Suprapubic skin (tissue), 4 donors: ENCODE measurements around the gene LARP4B. TPM values are rescaled to one million over a fixed set of nuclear protein-coding genes. Genes with fewer than 3 reads are reported as not detected.
A peak's percentile ranks its signal among the peaks of the same experiment; 100 is the strongest.

Source experiments
- DNase-seq, 2 donors: peaks; one replicate each; pipeline ENCODE4 v3.0.0-alpha.2; 2019; ENCODE audit warnings: low spot score in 2 of 2
- H3K27ac ChIP-seq: fragments of 200-600 bp; sonication (generic); one replicate; pipeline ENCODE4 v1.5.1; 2019
- H3K27me3 ChIP-seq: fragments of 200-600 bp; sonication (generic); one replicate; pipeline ENCODE4 v1.5.1; 2019
- H3K36me3 ChIP-seq: fragments of 200-600 bp; sonication (generic); one replicate; pipeline ENCODE4 v1.5.1; 2019
- H3K4me1 ChIP-seq: fragments of 200-600 bp; sonication (generic); one replicate; pipeline ENCODE4 v1.5.1; 2019
- H3K4me3 ChIP-seq: fragments of 200-600 bp; sonication (generic); one replicate; pipeline ENCODE4 v1.5.1; 2019; ENCODE audit warnings: mild to moderate bottlenecking
- H3K9me3 ChIP-seq: fragments of 200-600 bp; sonication (generic); one replicate; pipeline ENCODE4 v1.5.1; 2019
- CTCF ChIP-seq, 2 donors: fragments of 200-600 bp in 1 of 2; fragments of 450-650 bp in 1 of 2; sonication (generic) in 1 of 2; IDR thresholded peaks; one replicate each; pipeline ENCODE4 v1.5.1; 2016 to 2019; ENCODE audit warnings: antibody characterized with exemption in 2 of 2, mild to moderate bottlenecking in 1 of 2, moderate library complexity in 1 of 2
- EP300 ChIP-seq: sonication (generic); formaldehyde crosslinking; IDR thresholded peaks from one replicate; pipeline ENCODE4 v1.6.1; 2017; ENCODE audit warnings: antibody characterized with exemption
- POLR2A ChIP-seq, 2 donors: fragments of 450-650 bp; IDR thresholded peaks; one replicate each; pipeline ENCODE4 v1.6.1; 2017; ENCODE audit warnings: antibody characterized with exemption in 2 of 2, mild to moderate bottlenecking in 2 of 2, moderate library complexity in 2 of 2
- POLR2AphosphoS5 ChIP-seq, 3 donors: sonication (generic); formaldehyde crosslinking; IDR thresholded peaks; one replicate each; pipeline ENCODE4 v1.6.1; 2017; ENCODE audit warnings: antibody characterized with exemption in 3 of 3
- WGBS: methylation state at CpG from one replicate; pipeline ENCODE4 v1.1.5; 2018; 5-methylcytosine and 5-hydroxymethylcytosine counted together
- total RNA-seq, 4 donors: library from RNA; depleted of rRNA; stranded (reverse); fragments of >200 nt; gene quantifications; one replicate each; pipeline ENCODE4 v1.1.0, GENCODE V29; 2016

Gene LARP4B
- total RNA-seq, 4 donors from 2014 or later = 53.5 to 100 (median 69.7) TPM

- no peak overlapping the region for H3K27ac ChIP-seq
- H3K27me3 ChIP-seq = no peaks in the 10 kb centered on the region
- DNase-seq = peak in 1 of 2 donors; percentile 76
- H3K4me3 ChIP-seq = no peak overlapping the region
- H3K36me3 ChIP-seq = peaks cover 34% of the 10 kb centered on the region
- no peaks in the 10 kb centered on the region for H3K9me3 ChIP-seq
- peaks cover 3% of the 10 kb centered on the region for H3K4me1 ChIP-seq
- WGBS = 87% methylated on average over 43 of the region's 53 CpGs
- TF ChIP-seq POLR2AphosphoS5 (IDR thresholded peaks at IDR 0.05) = no peak
- no peak for TF ChIP-seq EP300
Observed at GRCh38 chr10:804787-805619, 126.5 kb downstream of the LARP4B start.

- TF ChIP-seq CTCF (IDR thresholded peaks at IDR 0.05) (no peak), POLR2AphosphoS5 (IDR thresholded peaks at IDR 0.05) (no peak), EP300 (no peak), POLR2A (IDR thresholded peaks at IDR 0.05) (no peak)
- no peak for DNase-seq
- Histone ChIP-seq H3K9me3 (no peaks in the 10 kb centered on the region), H3K27ac (no peak overlapping the region), H3K4me1 (peaks cover 3% of the 10 kb centered on the region), H3K36me3 (peaks cover 28% of the 10 kb centered on the region), H3K27me3 (no peaks in the 10 kb centered on the region), H3K4me3 (no peak overlapping the region)
- WGBS = 51% methylated on average over 6 of the region's 20 CpGs
Observed at GRCh38 chr10:804191-804781, 127.2 kb downstream of the LARP4B start.

GRCh38 chr10:803041-803741, 128.3 kb downstream of the LARP4B start:
- no peak overlapping the region for H3K4me3 ChIP-seq
- peaks cover 3% of the 10 kb centered on the region for H3K4me1 ChIP-seq
- H3K27ac ChIP-seq = no peak overlapping the region
- H3K9me3 ChIP-seq = no peaks in the 10 kb centered on the region
- peaks cover 20% of the 10 kb centered on the region for H3K36me3 ChIP-seq
- no peaks in the 10 kb centered on the region for H3K27me3 ChIP-seq
- peak in 1 of 2 donors; percentile 75 for DNase-seq
- TF ChIP-seq CTCF (IDR thresholded peaks at IDR 0.05) (no peak), EP300 (no peak), POLR2AphosphoS5 (IDR thresholded peaks at IDR 0.05) (no peak), POLR2A (IDR thresholded peaks at IDR 0.05) (no peak)
- WGBS = 87% methylated on average over 25 of the region's 25 CpGs

GRCh38 chr10:802506-802905, 129.0 kb downstream of the LARP4B start:
- TF ChIP-seq POLR2AphosphoS5 (IDR thresholded peaks at IDR 0.05) = no peak
- no peak for TF ChIP-seq POLR2A (IDR thresholded peaks at IDR 0.05)
- no peak for TF ChIP-seq CTCF (IDR thresholded peaks at IDR 0.05)
- no peak for TF ChIP-seq EP300
- Histone ChIP-seq H3K4me1 (peaks cover 3% of the 10 kb centered on the region), H3K9me3 (no peaks in the 10 kb centered on the region), H3K27ac (no peak overlapping the region), H3K4me3 (no peak overlapping the region), H3K27me3 (no peaks in the 10 kb centered on the region), H3K36me3 (peaks cover 13% of the 10 kb centered on the region)
- 81% methylated on average over 9 of the region's 9 CpGs for whole genome bisulfite sequencing
- DNase-seq = no peak

GRCh38 chr10:797179-797578, 134.3 kb downstream of the LARP4B start:
- no peaks in the 10 kb centered on the region for H3K27me3 ChIP-seq
- TF ChIP-seq EP300 (no peak), POLR2AphosphoS5 (IDR thresholded peaks at IDR 0.05) (no peak), CTCF (IDR thresholded peaks at IDR 0.05) (no peak), POLR2A (IDR thresholded peaks at IDR 0.05) (no peak)
- H3K4me3 ChIP-seq = no peak overlapping the region
- no peak overlapping the region for H3K27ac ChIP-seq
- H3K4me1 ChIP-seq = no peaks in the 10 kb centered on the region
- no peaks in the 10 kb centered on the region for H3K36me3 ChIP-seq
- DNase-seq = no peak
- no peaks in the 10 kb centered on the region for H3K9me3 ChIP-seq
- WGBS = 100% methylated on average over 1 of the region's 1 CpG
